Measurements from ENCODE around the gene GATA6.

DNA sequence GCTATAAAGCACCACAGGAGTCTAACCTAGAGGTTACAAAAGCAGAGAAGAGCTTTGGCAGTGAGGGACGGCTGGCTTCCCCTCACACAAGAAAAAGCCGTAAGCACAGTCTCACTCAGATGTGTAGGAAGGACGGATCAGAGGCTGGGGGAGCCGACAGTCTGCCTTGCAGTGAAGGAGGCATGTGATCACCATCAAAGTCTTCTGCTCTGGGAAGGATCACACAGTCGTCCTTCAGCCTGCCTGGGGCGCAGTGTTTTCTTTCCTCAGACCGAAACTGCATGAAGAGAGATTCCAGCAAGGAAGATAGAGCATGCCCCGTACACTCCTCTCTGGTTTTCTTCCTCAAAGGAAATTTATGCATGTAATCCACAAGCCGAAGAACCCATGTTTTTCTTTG lies 24.1 kb downstream of the GATA6 start:
- TF ChIP-seq, protein P1, sequence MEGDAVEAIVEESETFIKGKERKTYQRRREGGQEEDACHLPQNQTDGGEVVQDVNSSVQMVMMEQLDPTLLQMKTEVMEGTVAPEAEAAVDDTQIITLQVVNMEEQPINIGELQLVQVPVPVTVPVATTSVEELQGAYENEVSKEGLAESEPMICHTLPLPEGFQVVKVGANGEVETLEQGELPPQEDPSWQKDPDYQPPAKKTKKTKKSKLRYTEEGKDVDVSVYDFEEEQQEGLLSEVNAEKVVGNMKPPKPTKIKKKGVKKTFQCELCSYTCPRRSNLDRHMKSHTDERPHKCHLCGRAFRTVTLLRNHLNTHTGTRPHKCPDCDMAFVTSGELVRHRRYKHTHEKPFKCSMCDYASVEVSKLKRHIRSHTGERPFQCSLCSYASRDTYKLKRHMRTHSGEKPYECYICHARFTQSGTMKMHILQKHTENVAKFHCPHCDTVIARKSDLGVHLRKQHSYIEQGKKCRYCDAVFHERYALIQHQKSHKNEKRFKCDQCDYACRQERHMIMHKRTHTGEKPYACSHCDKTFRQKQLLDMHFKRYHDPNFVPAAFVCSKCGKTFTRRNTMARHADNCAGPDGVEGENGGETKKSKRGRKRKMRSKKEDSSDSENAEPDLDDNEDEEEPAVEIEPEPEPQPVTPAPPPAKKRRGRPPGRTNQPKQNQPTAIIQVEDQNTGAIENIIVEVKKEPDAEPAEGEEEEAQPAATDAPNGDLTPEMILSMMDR (IDR thresholded peaks at IDR 0.05): no peak
- no peak for TF ChIP-seq POLR2A (IDR thresholded peaks at IDR 0.05)

Measured in body of pancreas (tissue), 4 donors.